Measurements from ENCODE around the gene RASGRF2. TPM values are rescaled to one million over a fixed set of nuclear protein-coding genes. Genes with fewer than 3 reads are reported as not detected.
"Not testable (repeated sequence)": the region's sequence is repeated elsewhere in the genome, so short reads cannot be mapped to it uniquely, and the experiment has no call there.

The RASGRF2 gene
- polyA plus RNA-seq, 5 donors: 1.5 to 2.1 (median 1.8) TPM

- DNase-seq: no peak
Observed at GRCh38 chr5:81019748-81020147, 59.6 kb downstream of the RASGRF2 start.

GRCh38 chr5:81020478-81021167 is 60.5 kb downstream of the RASGRF2 start:
- no peak for DNase-seq

GRCh38 chr5:81021486-81021885 is 61.3 kb downstream of the RASGRF2 start:
- DNase-seq: no peak

- no peak for DNase-seq
Observed at GRCh38 chr5:81021951-81022687, 62.0 kb downstream of the RASGRF2 start.

GRCh38 chr5:81022688-81023084 is 62.5 kb downstream of the RASGRF2 start:
- no peak for DNase-seq

- DNase-seq: no peak
Observed at GRCh38 chr5:81023261-81023970, 63.3 kb downstream of the RASGRF2 start.

- DNase-seq: no peak
Observed at GRCh38 chr5:81027481-81028058, 67.4 kb downstream of the RASGRF2 start.

GRCh38 chr5:81028888-81029287 is 68.7 kb downstream of the RASGRF2 start:
- not testable (repeated sequence) for DNase-seq

- DNase-seq: not testable (repeated sequence)
Observed at GRCh38 chr5:81029736-81030135, 69.6 kb downstream of the RASGRF2 start.

- not testable (repeated sequence) for DNase-seq
Observed at GRCh38 chr5:81030236-81031034, 70.3 kb downstream of the RASGRF2 start.

GRCh38 chr5:81035522-81035921 is 75.4 kb downstream of the RASGRF2 start:
- DNase-seq: no peak

- no peak for DNase-seq
Observed at GRCh38 chr5:81038495-81038894, 78.3 kb downstream of the RASGRF2 start.

GRCh38 chr5:81044868-81045267 is 84.7 kb downstream of the RASGRF2 start:
- no peak for DNase-seq

- DNase-seq: no peak
Observed at GRCh38 chr5:81045389-81045807, 85.2 kb downstream of the RASGRF2 start.

- DNase-seq: no peak
Observed at GRCh38 chr5:81046041-81046440, 85.9 kb downstream of the RASGRF2 start.

GRCh38 chr5:81052325-81052724 is 92.2 kb downstream of the RASGRF2 start:
- DNase-seq: no peak

- DNase-seq: not testable (repeated sequence)
Observed at GRCh38 chr5:81053282-81053681, 93.1 kb downstream of the RASGRF2 start.

- no peak for DNase-seq
Observed at GRCh38 chr5:81058121-81058520, 98.0 kb downstream of the RASGRF2 start.

- DNase-seq: no peak
Observed at GRCh38 chr5:81065492-81065891, 105.3 kb downstream of the RASGRF2 start.

GRCh38 chr5:81066102-81066501 is 105.9 kb downstream of the RASGRF2 start:
- DNase-seq: no peak

GRCh38 chr5:81067406-81067805 is 107.2 kb downstream of the RASGRF2 start:
- no peak for DNase-seq

Measured in right lung (tissue), 5 donors.